K562 (cell line): ENCODE data around the gene SMIM29. TPM values are rescaled to one million over a fixed set of nuclear protein-coding genes. Genes with fewer than 3 reads are reported as not detected.

ENCODE experiments used
- ATF6 ChIP-seq: sonication (generic); formaldehyde crosslinking; IDR thresholded peaks from 2 replicates; pipeline ENCODE4 v1.4.0; 2020; ENCODE audit warnings: mild to moderate bottlenecking, missing genetic modification reagents
- ELF1 ChIP-seq: fragments of 200-800 bp; sonication (Bioruptor generic); IDR thresholded peaks from 2 replicates; pipeline ENCODE4 v1.6.1; 2016; ENCODE audit warnings: missing genetic modification characterization, missing compliant biosample characterization
- ELF4 ChIP-seq: fragments of 450-650 bp; formaldehyde crosslinking; IDR thresholded peaks from 2 replicates; pipeline ENCODE4 v1.4.0; 2022; ENCODE audit warnings: missing genetic modification characterization
- FOXM1 ChIP-seq, 2 experiments: fragments of 450-650 bp in 1 of 2; sonication (generic) in 1 of 2; formaldehyde crosslinking in 1 of 2; IDR thresholded peaks; 2 replicates each; pipeline versions ENCODE4 v1.6.1 to v1.9.0; 2017 to 2022; ENCODE audit warnings: low read depth in 2 of 2, mild to moderate bottlenecking in 2 of 2, missing genetic modification reagents in 1 of 2, moderate library complexity in 1 of 2
- FOXP1 ChIP-seq: sonication (generic); formaldehyde crosslinking; IDR thresholded peaks from 2 replicates; pipeline ENCODE4 v1.8.0; 2022; ENCODE audit warnings: mild to moderate bottlenecking, missing genetic modification reagents
- JUND ChIP-seq, 2 experiments: IDR thresholded peaks; 2 replicates in 1 of 2; 3 replicates in 1 of 2; pipeline ENCODE4 v1.6.1; 2011; ENCODE audit warnings: borderline replicate concordance in 2 of 2, low read depth in 2 of 2, low read length in 2 of 2, improper control_type of control experiment in 1 of 2, missing biosample characterization in 1 of 2, missing genetic modification characterization in 1 of 2, missing genetic modification reagents in 1 of 2
- KDM4B ChIP-seq, 2 experiments: fragments of 450-650 bp in 1 of 2; sonication (generic) in 1 of 2; IDR thresholded peaks; 2 replicates each; pipeline ENCODE4 v1.6.1; 2016 to 2017; ENCODE audit warnings: borderline replicate concordance in 2 of 2, antibody characterized with exemption in 1 of 2, low read depth in 1 of 2, mild to moderate bottlenecking in 1 of 2
- MECOM ChIP-seq: fragments of 250-450 bp; sonication (Bioruptor Pico); IDR thresholded peaks from 2 replicates; pipeline ENCODE4 v1.8.0; 2022; ENCODE audit warnings: inconsistent platforms
- MNT ChIP-seq, 2 experiments: fragments of 450-650 bp; conservative IDR thresholded peaks; 2 replicates each; pipeline ENCODE4 v1.6.1; 2017; ENCODE audit warnings: mild to moderate bottlenecking in 2 of 2, moderate library complexity in 2 of 2
- MYNN ChIP-seq, 2 experiments: sonication (generic); formaldehyde crosslinking in 1 of 2; IDR thresholded peaks; 2 replicates each; pipeline versions ENCODE4 v1.5.0 to v1.6.1; 2016 to 2020; ENCODE audit warnings: antibody characterized with exemption in 1 of 2, missing genetic modification reagents in 1 of 2
- PHF8 ChIP-seq: fragments of 200-600 bp; sonication (generic); IDR thresholded peaks from 2 replicates; pipeline ENCODE4 v1.6.1; 2012; ENCODE audit warnings: mixed run types, mild to moderate bottlenecking, inconsistent platforms, low read length, moderate library complexity, borderline replicate concordance
- RBM14 ChIP-seq: fragments of 200-400 bp; formaldehyde crosslinking; IDR thresholded peaks from 2 replicates; pipeline ENCODE4 v1.6.1; 2018; ENCODE audit warnings: low read depth, mild to moderate bottlenecking, low read length, moderate library complexity, borderline replicate concordance; ENCODE audit not compliant: insufficient read depth
- SIN3A ChIP-seq, 2 experiments: fragments of 150-350 bp in 1 of 2; IDR thresholded peaks; 2 replicates each; pipeline ENCODE4 v1.6.1; 2011 to 2016; ENCODE audit warnings: borderline replicate concordance in 2 of 2, low read depth in 2 of 2, low read length in 2 of 2, mild to moderate bottlenecking in 2 of 2, moderate library complexity in 2 of 2; ENCODE audit not compliant: control insufficient read depth in 1 of 2
- TRIM24 ChIP-seq, 2 experiments: fragments of 450-650 bp; IDR thresholded peaks; 2 replicates each; pipeline ENCODE4 v1.6.1; 2016
- ZKSCAN8 ChIP-seq: fragments of 200-800 bp; sonication (Bioruptor generic); IDR thresholded peaks from 2 replicates; pipeline ENCODE4 v1.6.1; 2016; ENCODE audit warnings: missing genetic modification characterization, missing compliant biosample characterization
- ZNF197 ChIP-seq: fragments of 200-800 bp; sonication (Bioruptor generic); IDR thresholded peaks from 2 replicates; pipeline ENCODE4 v1.6.1; 2016; ENCODE audit warnings: low read depth, missing genetic modification characterization, missing compliant biosample characterization
- ZNF584 ChIP-seq: fragments of 200-800 bp; sonication (Bioruptor generic); IDR thresholded peaks from 2 replicates; pipeline ENCODE4 v1.6.1; 2016; ENCODE audit warnings: low read depth, mild to moderate bottlenecking, missing genetic modification characterization, missing compliant biosample characterization
- ZNF644 ChIP-seq: fragments of 200-800 bp; sonication (Bioruptor generic); IDR thresholded peaks from 2 replicates; pipeline ENCODE4 v1.6.1; 2016; ENCODE audit warnings: low read depth, missing genetic modification characterization, missing compliant biosample characterization
- ZNF668 ChIP-seq: fragments of 250-450 bp; sonication (Bioruptor Pico); IDR thresholded peaks from 2 replicates; pipeline ENCODE4 v1.8.0; 2022; ENCODE audit warnings: mild to moderate bottlenecking, inconsistent platforms
- polyA plus RNA-seq, 8 experiments: library from polyadenylated mRNA; depleted of rRNA in 4 of 8; stranded (reverse) in 5 of 8; unstranded in 3 of 8; fragments of >200 nt; fragmentation: Nextera tagmentation in 2 of 8; fragmentation: Illumina TruSeq in 1 of 8; extraction: Ambion mirVana in 2 of 8; extraction: Trizol in 1 of 8; gene quantifications; 2 replicates each; pipeline versions ENCODE4 v1.2.1 to v1.2.3, GENCODE V29; 2011 to 2014; ENCODE audit warnings: inconsistent platforms in 1 of 8, missing spikeins in 1 of 8
- total RNA-seq, 7 experiments: library from RNA; depleted of rRNA in 6 of 7; stranded (reverse); fragments of >200 nt in 6 of 7; fragmentation: Illumina TruSeq in 2 of 7; extraction: Trizol in 2 of 7; gene quantifications; 2 replicates each; pipeline versions ENCODE4 v1.2.1 to v1.2.3, GENCODE V29; 2011 to 2021; ENCODE audit warnings: low replicate concordance in 1 of 7
- TF ChIP-seq, protein P1 (sequence below): fragments of 450-650 bp; IDR thresholded peaks from 2 replicates; pipeline ENCODE4 v1.6.1; 2016
- TF ChIP-seq, protein P2 (sequence below): sonication (generic); formaldehyde crosslinking; IDR thresholded peaks from 2 replicates; pipeline ENCODE4 v1.9.0; 2022; ENCODE audit warnings: mild to moderate bottlenecking, missing genetic modification reagents

Gene SMIM29
- total and polyA plus RNA-seq, 9 of the 15 experiments (the other 6 are each of a cell fraction or from before 2014, with no cell fraction given) = 6.5 to 36.7 (median 20.9) TPM

GRCh38 chr6:34273242-34273805 is 24.5 kb upstream of the SMIM29 start (continued):
- TF ChIP-seq ATF6 = no peak
- peak; percentile 95 to 97 for TF ChIP-seq TRIM24 (IDR thresholded peaks at IDR 0.05)
- TF ChIP-seq FOXM1 (IDR thresholded peaks at IDR 0.05; ENCODE audit: low read depth) = peak; percentile 77
- TF ChIP-seq FOXM1 (CRISPR knock-in tag; IDR thresholded peaks at IDR 0.05; ENCODE audit: low read depth) = no peak
- peak; percentile 65; the same call in 1 of the 2 replicates for TF ChIP-seq ZNF197 (CRISPR knock-in tag)
- peak; percentile 76 for TF ChIP-seq ZNF644 (tag)
- peak; percentile 90 for TF ChIP-seq ELF4 (CRISPR knock-in tag)
- TF ChIP-seq ZNF584 (CRISPR knock-in tag) = peak; percentile 85
- peak; percentile 58; the same call in 1 of the 2 replicates for TF ChIP-seq ZKSCAN8 (CRISPR knock-in tag)
- peak; percentile 90 for TF ChIP-seq JUND (IDR thresholded peaks at IDR 0.05; ENCODE audit: borderline replicate concordance, low read depth, low read length)
- peak; percentile 86; the same call in 1 of the 3 replicates for TF ChIP-seq JUND (tag; IDR thresholded peaks at IDR 0.05; ENCODE audit: borderline replicate concordance, low read depth, low read length)
- TF ChIP-seq ELF1 (tag) = peak; percentile 82
- TF ChIP-seq MECOM (CRISPR knock-in tag) = 0 out of 2 replicates have a peak, but pooled peaks have one; percentile 52
- TF ChIP-seq PHF8 = peak; percentile 21; the same call in 1 of the 2 replicates
- TF ChIP-seq ZNF668 (CRISPR knock-in tag) = 0 out of 2 replicates have a peak, but pooled peaks have one; percentile 23
- 0 out of 2 replicates have a peak, but pooled peaks have one; percentile 11 for TF ChIP-seq FOXP1 (CRISPR knock-in tag)
- peak; percentile 96 for TF ChIP-seq MYNN (IDR thresholded peaks at IDR 0.05)
- TF ChIP-seq MYNN (CRISPR knock-in tag; IDR thresholded peaks at IDR 0.05) = no peak
- no peak for TF ChIP-seq RBM14
- TF ChIP-seq SIN3A (IDR thresholded peaks at IDR 0.05; ENCODE audit: borderline replicate concordance in 2 of 2, control insufficient read depth in 1 of 2, low read depth in 2 of 2, low read length in 2 of 2) = no peak
- peak in 1 of 2 experiments; percentile 65; a peak in 1 of 4 replicates for TF ChIP-seq MNT (conservative IDR thresholded peaks at IDR 0.05)
- TF ChIP-seq, protein P1, sequence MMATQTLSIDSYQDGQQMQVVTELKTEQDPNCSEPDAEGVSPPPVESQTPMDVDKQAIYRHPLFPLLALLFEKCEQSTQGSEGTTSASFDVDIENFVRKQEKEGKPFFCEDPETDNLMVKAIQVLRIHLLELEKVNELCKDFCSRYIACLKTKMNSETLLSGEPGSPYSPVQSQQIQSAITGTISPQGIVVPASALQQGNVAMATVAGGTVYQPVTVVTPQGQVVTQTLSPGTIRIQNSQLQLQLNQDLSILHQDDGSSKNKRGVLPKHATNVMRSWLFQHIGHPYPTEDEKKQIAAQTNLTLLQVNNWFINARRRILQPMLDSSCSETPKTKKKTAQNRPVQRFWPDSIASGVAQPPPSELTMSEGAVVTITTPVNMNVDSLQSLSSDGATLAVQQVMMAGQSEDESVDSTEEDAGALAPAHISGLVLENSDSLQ = peak; percentile 44; the same call in 1 of the 2 replicates
- TF ChIP-seq, protein P2, sequence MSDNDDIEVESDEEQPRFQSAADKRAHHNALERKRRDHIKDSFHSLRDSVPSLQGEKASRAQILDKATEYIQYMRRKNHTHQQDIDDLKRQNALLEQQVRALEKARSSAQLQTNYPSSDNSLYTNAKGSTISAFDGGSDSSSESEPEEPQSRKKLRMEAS (CRISPR knock-in tag) = peak; percentile 44; the same call in 1 of the 2 replicates
- TF ChIP-seq KDM4B (IDR thresholded peaks at IDR 0.05; ENCODE audit: borderline replicate concordance in 2 of 2, low read depth in 1 of 2) = peak in 1 of 2 experiments; percentile 45; a peak in 2 of 4 replicates
